ENCODE results near the gene EXOSC10. TPM values are rescaled to one million over a fixed set of nuclear protein-coding genes. Genes with fewer than 3 reads are reported as not detected.

The EXOSC10 gene
- total and polyA plus RNA-seq, 2 of the 13 experiments (the other 11 are each of a cell fraction or from before 2014, with no cell fraction given), result 48.4 to 67.6 TPM

GRCh38 chr1:11053758-11054137 lies 45.9 kb downstream of the EXOSC10 start (continued):
- TF ChIP-seq ZNF576 (CRISPR knock-in tag; IDR thresholded peaks at IDR 0.05) (no peak), AKAP8 (CRISPR knock-in tag; IDR thresholded peaks at IDR 0.05) (no peak; the same call in none of the 2 replicates), MIER3 (CRISPR knock-in tag; IDR thresholded peaks at IDR 0.05; ENCODE audit: borderline replicate concordance) (no peak), MYC (CRISPR knock-in tag; IDR thresholded peaks at IDR 0.05; ENCODE audit: borderline replicate concordance) (no peak), ZNF407 (CRISPR knock-in tag; IDR thresholded peaks at IDR 0.05; ENCODE audit: not compliant biosample characterization) (no peak), MIER2 (CRISPR knock-in tag; IDR thresholded peaks at IDR 0.05) (peak; percentile 95), EEA1 (CRISPR knock-in tag; IDR thresholded peaks at IDR 0.05; ENCODE audit: borderline replicate concordance) (0 out of 2 replicates have a peak, but pooled peaks have one; percentile 37), ZNF382 (CRISPR knock-in tag; IDR thresholded peaks at IDR 0.05; ENCODE audit: borderline replicate concordance) (no peak), HIVEP1 (CRISPR knock-in tag; IDR thresholded peaks at IDR 0.05) (no peak), JUND (CRISPR knock-in tag; IDR thresholded peaks at IDR 0.05) (no peak), MED13 (CRISPR knock-in tag; IDR thresholded peaks at IDR 0.05) (peak; percentile 36; the same call in 1 of the 2 replicates), ARID4A (CRISPR knock-in tag; IDR thresholded peaks at IDR 0.05; ENCODE audit: borderline replicate concordance) (no peak), ZNF17 (CRISPR knock-in tag; IDR thresholded peaks at IDR 0.05) (no peak)
- TF ChIP-seq, protein P1, sequence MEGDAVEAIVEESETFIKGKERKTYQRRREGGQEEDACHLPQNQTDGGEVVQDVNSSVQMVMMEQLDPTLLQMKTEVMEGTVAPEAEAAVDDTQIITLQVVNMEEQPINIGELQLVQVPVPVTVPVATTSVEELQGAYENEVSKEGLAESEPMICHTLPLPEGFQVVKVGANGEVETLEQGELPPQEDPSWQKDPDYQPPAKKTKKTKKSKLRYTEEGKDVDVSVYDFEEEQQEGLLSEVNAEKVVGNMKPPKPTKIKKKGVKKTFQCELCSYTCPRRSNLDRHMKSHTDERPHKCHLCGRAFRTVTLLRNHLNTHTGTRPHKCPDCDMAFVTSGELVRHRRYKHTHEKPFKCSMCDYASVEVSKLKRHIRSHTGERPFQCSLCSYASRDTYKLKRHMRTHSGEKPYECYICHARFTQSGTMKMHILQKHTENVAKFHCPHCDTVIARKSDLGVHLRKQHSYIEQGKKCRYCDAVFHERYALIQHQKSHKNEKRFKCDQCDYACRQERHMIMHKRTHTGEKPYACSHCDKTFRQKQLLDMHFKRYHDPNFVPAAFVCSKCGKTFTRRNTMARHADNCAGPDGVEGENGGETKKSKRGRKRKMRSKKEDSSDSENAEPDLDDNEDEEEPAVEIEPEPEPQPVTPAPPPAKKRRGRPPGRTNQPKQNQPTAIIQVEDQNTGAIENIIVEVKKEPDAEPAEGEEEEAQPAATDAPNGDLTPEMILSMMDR (CRISPR knock-in tag; IDR thresholded peaks at IDR 0.05), result no peak
- TF ChIP-seq, protein P2, sequence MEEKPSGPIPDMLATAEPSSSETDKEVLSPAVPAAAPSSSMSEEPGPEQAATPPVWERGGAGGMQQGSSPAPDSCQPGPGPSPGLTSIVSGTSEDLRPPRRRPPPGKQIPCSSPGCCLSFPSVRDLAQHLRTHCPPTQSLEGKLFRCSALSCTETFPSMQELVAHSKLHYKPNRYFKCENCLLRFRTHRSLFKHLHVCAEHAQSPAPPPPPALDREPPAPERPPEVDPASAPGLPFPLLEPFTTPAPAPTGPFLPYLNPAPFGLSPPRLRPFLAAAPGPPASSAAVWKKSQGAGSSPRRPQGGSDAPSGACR (CRISPR knock-in tag; IDR thresholded peaks at IDR 0.05), result no peak

Data from HepG2 (cell line).